Gastroesophageal sphincter (tissue), 4 donors: ENCODE data around the gene MAP2K4. TPM values are rescaled to one million over a fixed set of nuclear protein-coding genes. Genes with fewer than 3 reads are reported as not detected.

ENCODE experiments used
- ATAC-seq: fragments of 150-250 bp; one replicate; pipeline ENCODE4 v1.9.1; 2016; ENCODE audit warnings: mild to moderate bottlenecking, moderate library complexity
- H3K27ac ChIP-seq, 4 donors: fragments of 200-600 bp; sonication (generic) in 3 of 4; 1 replicate in 3 of 4; 2 replicates in 1 of 4; pipeline ENCODE4 v1.5.1; 2016 to 2019
- H3K27me3 ChIP-seq: fragments of 200-600 bp; sonication (generic); one replicate; pipeline ENCODE4 v1.5.1; 2019
- H3K36me3 ChIP-seq, 2 donors: fragments of 200-600 bp; sonication (generic); one replicate each; pipeline ENCODE4 v1.5.1; 2019; ENCODE audit warnings: control low read depth in 1 of 2
- H3K4me1 ChIP-seq, 3 donors: fragments of 200-600 bp; sonication (generic); 1 replicate in 2 of 3; 2 replicates in 1 of 3; pipeline ENCODE4 v1.5.1; 2016 to 2019; ENCODE audit warnings: control low read depth in 2 of 3
- H3K4me3 ChIP-seq, 2 donors: fragments of 200-600 bp; sonication (generic); one replicate each; pipeline ENCODE4 v1.5.1; 2019; ENCODE audit warnings: mild to moderate bottlenecking in 1 of 2, moderate library complexity in 1 of 2
- H3K9me3 ChIP-seq, 3 donors: fragments of 200-600 bp; sonication (generic); one replicate each; pipeline ENCODE4 v1.5.1; 2017 to 2019; ENCODE audit warnings: control low read depth in 2 of 3
- EP300 ChIP-seq: sonication (generic); formaldehyde crosslinking; IDR thresholded peaks from one replicate; pipeline ENCODE4 v1.6.1; 2017; ENCODE audit warnings: antibody characterized with exemption, mild to moderate bottlenecking
- POLR2A ChIP-seq, 2 donors: fragments of 450-650 bp; IDR thresholded peaks; one replicate each; pipeline ENCODE4 v1.6.1; 2017; ENCODE audit warnings: antibody characterized with exemption in 2 of 2, mild to moderate bottlenecking in 2 of 2, moderate library complexity in 1 of 2
- POLR2AphosphoS5 ChIP-seq: sonication (generic); formaldehyde crosslinking; IDR thresholded peaks from one replicate; pipeline ENCODE4 v1.6.1; 2017; ENCODE audit warnings: antibody characterized with exemption
- WGBS, 2 donors: methylation state at CpG; one replicate each; pipeline ENCODE4 v1.1.5; 2018; ENCODE audit warnings: low coverage in 1 of 2; 5-methylcytosine and 5-hydroxymethylcytosine counted together
- total RNA-seq, 4 donors: library from RNA; depleted of rRNA; stranded (reverse); fragments of >200 nt; gene quantifications; one replicate each; pipeline ENCODE4 v1.1.0, GENCODE V29; 2016
- TF ChIP-seq, protein P1 (sequence below), 4 experiments: fragments of 200-600 bp in 2 of 4; fragments of 450-650 bp in 2 of 4; sonication (generic) in 1 of 4; IDR thresholded peaks; one replicate each; pipeline ENCODE4 v1.5.1; 2017 to 2019; ENCODE audit warnings: antibody characterized with exemption in 4 of 4, mild to moderate bottlenecking in 2 of 4, moderate library complexity in 2 of 4

Gene MAP2K4
- total RNA-seq, 4 donors from 2014 or later = 25.6 to 37.3 (median 29.6) TPM

DNA sequence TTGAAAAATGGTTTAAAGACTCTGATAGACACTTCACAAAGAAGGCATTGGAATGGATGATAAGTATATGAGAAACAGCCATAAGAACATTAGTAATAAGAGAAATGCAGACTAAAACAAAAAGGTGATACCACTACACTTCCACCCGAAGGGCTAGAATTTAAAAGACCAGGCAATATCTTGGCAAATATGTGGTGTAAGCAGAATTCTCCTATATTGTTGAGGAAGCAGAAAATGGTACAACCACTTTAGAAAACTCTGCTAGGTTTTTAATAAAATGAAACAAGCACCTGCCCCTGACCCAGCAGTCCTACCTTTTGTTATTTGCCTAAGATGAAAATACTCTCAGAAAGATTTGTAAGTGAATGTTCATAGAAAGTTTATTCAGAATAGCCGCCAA lies 43.7 kb downstream of the MAP2K4 start:
- 92 to 95% methylated on average over 2 of the region's 2 CpGs for WGBS, 2 donors
- Histone ChIP-seq H3K4me3 (no peak overlapping the region), H3K36me3 (peaks cover 0 to 10% of the 10 kb centered on the region in 2 donors), H3K27ac (no peak overlapping the region), H3K4me1 (peaks cover 0 to 4% (median 0%) of the 10 kb centered on the region in 3 donors), H3K27me3 (no peaks in the 10 kb centered on the region), H3K9me3 (no peaks in the 10 kb centered on the region)
- no peak for ATAC-seq
- TF ChIP-seq, protein P1, sequence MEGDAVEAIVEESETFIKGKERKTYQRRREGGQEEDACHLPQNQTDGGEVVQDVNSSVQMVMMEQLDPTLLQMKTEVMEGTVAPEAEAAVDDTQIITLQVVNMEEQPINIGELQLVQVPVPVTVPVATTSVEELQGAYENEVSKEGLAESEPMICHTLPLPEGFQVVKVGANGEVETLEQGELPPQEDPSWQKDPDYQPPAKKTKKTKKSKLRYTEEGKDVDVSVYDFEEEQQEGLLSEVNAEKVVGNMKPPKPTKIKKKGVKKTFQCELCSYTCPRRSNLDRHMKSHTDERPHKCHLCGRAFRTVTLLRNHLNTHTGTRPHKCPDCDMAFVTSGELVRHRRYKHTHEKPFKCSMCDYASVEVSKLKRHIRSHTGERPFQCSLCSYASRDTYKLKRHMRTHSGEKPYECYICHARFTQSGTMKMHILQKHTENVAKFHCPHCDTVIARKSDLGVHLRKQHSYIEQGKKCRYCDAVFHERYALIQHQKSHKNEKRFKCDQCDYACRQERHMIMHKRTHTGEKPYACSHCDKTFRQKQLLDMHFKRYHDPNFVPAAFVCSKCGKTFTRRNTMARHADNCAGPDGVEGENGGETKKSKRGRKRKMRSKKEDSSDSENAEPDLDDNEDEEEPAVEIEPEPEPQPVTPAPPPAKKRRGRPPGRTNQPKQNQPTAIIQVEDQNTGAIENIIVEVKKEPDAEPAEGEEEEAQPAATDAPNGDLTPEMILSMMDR (IDR thresholded peaks at IDR 0.05) = no peak
- TF ChIP-seq POLR2A (IDR thresholded peaks at IDR 0.05) (no peak), EP300 (no peak), POLR2AphosphoS5 (no peak)

DNA sequence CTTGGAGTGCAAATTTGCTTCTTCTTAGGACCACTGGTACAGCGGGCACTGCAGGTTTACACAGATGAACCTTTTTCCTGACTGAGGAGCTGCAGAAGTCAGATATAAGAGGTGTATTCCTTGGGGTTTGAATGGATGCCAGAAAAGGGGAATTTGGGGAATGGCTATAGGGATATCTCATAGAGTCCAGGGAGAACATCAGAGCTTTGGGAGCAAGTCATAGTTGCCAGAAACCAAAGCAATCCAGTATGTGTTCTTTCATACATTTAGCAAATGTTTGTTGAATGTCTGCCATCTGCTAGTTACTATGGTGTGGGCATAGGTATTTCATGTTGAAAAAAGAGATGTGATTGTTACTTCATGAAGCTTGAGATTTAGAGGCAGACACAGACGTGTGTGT lies 46.8 kb downstream of the MAP2K4 start:
- peaks cover 0 to 10% of the 10 kb centered on the region in 2 donors for H3K36me3 ChIP-seq
- H3K4me3 ChIP-seq = no peak overlapping the region
- TF ChIP-seq, protein P1 (IDR thresholded peaks at IDR 0.05) = no peak
- no peak for TF ChIP-seq EP300
- TF ChIP-seq POLR2A (IDR thresholded peaks at IDR 0.05) = no peak
- TF ChIP-seq POLR2AphosphoS5 = no peak
- H3K27me3 ChIP-seq = no peaks in the 10 kb centered on the region
- no peaks in the 10 kb centered on the region for H3K9me3 ChIP-seq
- no peak for ATAC-seq
- H3K4me1 ChIP-seq = no peaks in the 10 kb centered on the region
- 40 to 86% methylated on average over 1 to 2 of the region's 2 CpGs for WGBS, 2 donors
- H3K27ac ChIP-seq = no peak overlapping the region

DNA sequence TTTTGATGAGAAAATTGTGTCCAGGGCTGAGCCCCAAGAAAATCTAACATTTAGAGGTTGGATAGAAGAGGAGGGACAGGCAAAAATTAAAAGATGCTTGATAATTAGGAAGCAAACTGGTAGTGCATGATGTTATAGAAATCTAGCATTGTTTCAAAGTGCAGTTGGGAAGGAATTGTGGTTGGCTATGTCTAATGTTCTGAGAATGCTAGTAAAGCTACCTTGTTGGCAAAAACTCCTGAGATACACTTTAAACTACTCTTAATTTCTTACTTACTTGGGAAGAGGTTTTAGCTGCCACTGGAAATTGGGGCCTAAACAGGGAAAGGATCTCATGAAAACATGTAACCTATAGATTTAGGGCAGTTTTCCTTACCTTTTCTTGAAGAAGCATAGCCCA lies 48.3 kb downstream of the MAP2K4 start:
- Histone ChIP-seq H3K27me3 (no peaks in the 10 kb centered on the region), H3K4me1 (no peaks in the 10 kb centered on the region), H3K27ac (no peak overlapping the region), H3K36me3 (peaks cover 0 to 10% of the 10 kb centered on the region in 2 donors), H3K4me3 (no peak overlapping the region), H3K9me3 (no peaks in the 10 kb centered on the region)
- no peak for ATAC-seq
- TF ChIP-seq POLR2AphosphoS5 (no peak), POLR2A (IDR thresholded peaks at IDR 0.05) (no peak), EP300 (no peak)
- TF ChIP-seq, protein P1 (IDR thresholded peaks at IDR 0.05) = no peak

DNA sequence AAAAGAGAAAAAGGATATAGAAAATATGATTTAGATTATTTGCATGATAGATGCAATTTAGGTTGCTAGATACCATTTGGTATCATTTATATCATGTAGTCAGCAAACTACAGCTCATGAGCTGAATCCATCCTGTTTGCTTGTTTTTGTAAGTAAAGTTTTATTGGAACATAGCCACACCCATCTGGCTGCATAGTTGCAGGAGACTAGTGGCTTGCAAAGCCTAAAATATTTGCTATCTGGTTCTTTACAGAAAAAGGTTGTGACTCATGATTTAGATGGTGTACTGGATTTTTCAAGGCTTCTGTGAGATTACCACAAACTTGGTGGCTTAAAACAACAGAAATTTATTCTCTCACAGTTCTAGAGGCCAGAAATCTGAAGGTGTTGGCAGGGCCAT lies 49.9 kb downstream of the MAP2K4 start:
- H3K27me3 ChIP-seq = no peaks in the 10 kb centered on the region
- no peaks in the 10 kb centered on the region for H3K4me1 ChIP-seq
- H3K9me3 ChIP-seq = no peaks in the 10 kb centered on the region
- no peak for TF ChIP-seq POLR2A (IDR thresholded peaks at IDR 0.05)
- TF ChIP-seq, protein P1 (IDR thresholded peaks at IDR 0.05) = no peak
- TF ChIP-seq POLR2AphosphoS5 = no peak
- no peak for TF ChIP-seq EP300
- no peak overlapping the region for H3K27ac ChIP-seq
- ATAC-seq = no peak
- H3K4me3 ChIP-seq = no peak overlapping the region
- peaks cover 0 to 16% of the 10 kb centered on the region in 2 donors for H3K36me3 ChIP-seq

DNA sequence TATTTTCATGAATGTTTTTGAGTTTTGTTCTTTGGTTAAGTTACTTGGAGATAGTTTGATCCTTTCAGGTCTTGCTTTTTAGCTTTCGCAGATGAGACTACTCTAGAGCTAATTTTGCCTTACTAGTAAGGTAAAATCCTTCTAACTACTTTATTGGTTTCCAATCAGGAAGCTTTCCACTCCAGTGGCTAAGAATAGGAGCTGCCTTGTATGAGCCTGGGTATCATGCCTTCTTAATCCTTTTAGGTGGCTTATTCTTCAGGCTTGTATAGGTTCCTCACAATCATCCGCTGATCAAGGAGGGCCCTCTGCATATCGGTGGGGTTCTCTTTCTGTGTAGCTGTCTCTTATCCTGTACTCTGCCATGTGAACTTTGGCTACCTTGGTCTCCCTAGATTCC lies 53.7 kb downstream of the MAP2K4 start:
- Histone ChIP-seq H3K4me3 (no peak overlapping the region), H3K27me3 (no peaks in the 10 kb centered on the region), H3K27ac (no peak overlapping the region), H3K36me3 (peaks cover 0 to 20% of the 10 kb centered on the region in 2 donors), H3K9me3 (no peaks in the 10 kb centered on the region), H3K4me1 (no peaks in the 10 kb centered on the region)
- TF ChIP-seq POLR2A (IDR thresholded peaks at IDR 0.05) = no peak
- no peak for TF ChIP-seq POLR2AphosphoS5
- TF ChIP-seq, protein P1 (IDR thresholded peaks at IDR 0.05) = no peak
- no peak for TF ChIP-seq EP300
- ATAC-seq = no peak
- WGBS, 2 donors = 67 to 83% methylated on average over 3 of the region's 3 CpGs
